GM23338 (cell line): Measurements from ENCODE around the gene PACC1.

Source experiments
- EZH2 ChIP-seq: fragments of 200-600 bp; sonication (generic); IDR thresholded peaks from one replicate; pipeline ENCODE4 v1.8.0; 2017; ENCODE audit warnings: antibody characterized with exemption, mild to moderate bottlenecking, low read depth; ENCODE audit not compliant: unreplicated experiment
- EZH2phosphoT487 ChIP-seq: fragments of 200-600 bp; sonication (generic); IDR thresholded peaks from one replicate; pipeline ENCODE4 v1.8.1; 2018; ENCODE audit warnings: antibody characterized with exemption; ENCODE audit not compliant: unreplicated experiment
- POLR2AphosphoS5 ChIP-seq: IDR thresholded peaks from 2 replicates; pipeline ENCODE4 v1.6.1; 2016; ENCODE audit warnings: antibody characterized with exemption, low read depth
- TF ChIP-seq, protein P1 (sequence below), 2 experiments: fragments of 200-600 bp in 1 of 2; sonication (generic) in 1 of 2; conservative IDR thresholded peaks; 2 replicates each; pipeline versions ENCODE4 v1.5.1 to v1.6.1; 2016 to 2017; ENCODE audit warnings: antibody characterized with exemption in 2 of 2, low read depth in 2 of 2, mild to moderate bottlenecking in 2 of 2, moderate library complexity in 1 of 2

DNA sequence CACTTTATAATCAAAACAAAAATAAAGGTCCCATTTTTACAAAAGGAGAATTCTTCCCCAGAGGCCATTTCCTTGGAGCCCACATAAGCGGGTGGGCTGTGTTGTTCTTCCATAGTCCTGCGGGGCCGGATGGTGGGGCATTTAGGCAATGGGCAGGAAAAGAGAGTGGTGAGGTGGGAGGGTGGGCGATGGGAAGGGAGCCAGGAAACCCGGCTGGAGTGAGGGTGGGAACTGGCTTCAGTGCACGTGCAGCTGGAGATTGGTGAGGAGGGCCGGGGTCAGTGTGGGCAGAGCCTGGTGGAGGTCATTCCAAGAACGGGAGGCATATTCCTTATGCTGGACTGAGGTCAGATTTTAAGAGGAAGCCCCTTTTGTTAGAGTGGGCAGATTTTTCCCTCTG is 31.6 kb upstream of the PACC1 start:
- TF ChIP-seq, protein P1, sequence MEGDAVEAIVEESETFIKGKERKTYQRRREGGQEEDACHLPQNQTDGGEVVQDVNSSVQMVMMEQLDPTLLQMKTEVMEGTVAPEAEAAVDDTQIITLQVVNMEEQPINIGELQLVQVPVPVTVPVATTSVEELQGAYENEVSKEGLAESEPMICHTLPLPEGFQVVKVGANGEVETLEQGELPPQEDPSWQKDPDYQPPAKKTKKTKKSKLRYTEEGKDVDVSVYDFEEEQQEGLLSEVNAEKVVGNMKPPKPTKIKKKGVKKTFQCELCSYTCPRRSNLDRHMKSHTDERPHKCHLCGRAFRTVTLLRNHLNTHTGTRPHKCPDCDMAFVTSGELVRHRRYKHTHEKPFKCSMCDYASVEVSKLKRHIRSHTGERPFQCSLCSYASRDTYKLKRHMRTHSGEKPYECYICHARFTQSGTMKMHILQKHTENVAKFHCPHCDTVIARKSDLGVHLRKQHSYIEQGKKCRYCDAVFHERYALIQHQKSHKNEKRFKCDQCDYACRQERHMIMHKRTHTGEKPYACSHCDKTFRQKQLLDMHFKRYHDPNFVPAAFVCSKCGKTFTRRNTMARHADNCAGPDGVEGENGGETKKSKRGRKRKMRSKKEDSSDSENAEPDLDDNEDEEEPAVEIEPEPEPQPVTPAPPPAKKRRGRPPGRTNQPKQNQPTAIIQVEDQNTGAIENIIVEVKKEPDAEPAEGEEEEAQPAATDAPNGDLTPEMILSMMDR (conservative IDR thresholded peaks at IDR 0.05; ENCODE audit: low read depth in 2 of 2): no peak
- TF ChIP-seq EZH2phosphoT487 (no peak), EZH2 (no peak), POLR2AphosphoS5 (no peak)
